A549 (cell line): Measurements from ENCODE around the gene ZNF506.

Experiments
- CEBPB ChIP-seq, 2 experiments: fragments of >200 bp in 1 of 2; sonication (Bioruptor Twin) in 1 of 2; formaldehyde crosslinking in 1 of 2; IDR thresholded peaks; 2 replicates each; pipeline ENCODE4 v1.6.1; 2012 to 2016
- TF ChIP-seq, protein P1 (sequence below): fragments of >200 bp; sonication (Bioruptor Twin); formaldehyde crosslinking; IDR thresholded peaks from 3 replicates; pipeline ENCODE4 v1.5.1; 2016

GRCh38 chr19:19805480-19805879 is 16.1 kb downstream of the ZNF506 start:
- TF ChIP-seq, protein P1, sequence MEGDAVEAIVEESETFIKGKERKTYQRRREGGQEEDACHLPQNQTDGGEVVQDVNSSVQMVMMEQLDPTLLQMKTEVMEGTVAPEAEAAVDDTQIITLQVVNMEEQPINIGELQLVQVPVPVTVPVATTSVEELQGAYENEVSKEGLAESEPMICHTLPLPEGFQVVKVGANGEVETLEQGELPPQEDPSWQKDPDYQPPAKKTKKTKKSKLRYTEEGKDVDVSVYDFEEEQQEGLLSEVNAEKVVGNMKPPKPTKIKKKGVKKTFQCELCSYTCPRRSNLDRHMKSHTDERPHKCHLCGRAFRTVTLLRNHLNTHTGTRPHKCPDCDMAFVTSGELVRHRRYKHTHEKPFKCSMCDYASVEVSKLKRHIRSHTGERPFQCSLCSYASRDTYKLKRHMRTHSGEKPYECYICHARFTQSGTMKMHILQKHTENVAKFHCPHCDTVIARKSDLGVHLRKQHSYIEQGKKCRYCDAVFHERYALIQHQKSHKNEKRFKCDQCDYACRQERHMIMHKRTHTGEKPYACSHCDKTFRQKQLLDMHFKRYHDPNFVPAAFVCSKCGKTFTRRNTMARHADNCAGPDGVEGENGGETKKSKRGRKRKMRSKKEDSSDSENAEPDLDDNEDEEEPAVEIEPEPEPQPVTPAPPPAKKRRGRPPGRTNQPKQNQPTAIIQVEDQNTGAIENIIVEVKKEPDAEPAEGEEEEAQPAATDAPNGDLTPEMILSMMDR: no peak
- no peak for TF ChIP-seq CEBPB (IDR thresholded peaks at IDR 0.05)
